OCI-LY3 (cell line): ENCODE results near the gene CLMN.

ENCODE experiments used
- H2AFZ ChIP-seq: fragments of 200-600, 300-600 bp; shearing (Covaris generic); 2 replicates; pipeline ENCODE4 v1.6.0; 2014; ENCODE audit warnings: antibody characterized with exemption, low read depth, low read length
- H3K27ac ChIP-seq: fragments of 200-600, 300-600 bp; sonication (generic); 2 replicates; pipeline ENCODE4 v1.5.1; 2014; ENCODE audit warnings: mild to moderate bottlenecking, low read length, moderate library complexity, mixed read lengths
- H3K27me3 ChIP-seq: fragments of 200-600, 300-600 bp; sonication (generic); 2 replicates; pipeline ENCODE4 v1.6.1; 2014; ENCODE audit warnings: low read depth, low read length, mixed read lengths
- H3K36me3 ChIP-seq: fragments of 200-600, 300-600 bp; sonication (generic); replicated peaks from 2 replicates; pipeline ENCODE3; 2014; ENCODE audit warnings: low read depth, low read length, mixed read lengths
- H3K4me1 ChIP-seq: fragments of 300-600, 200-600 bp; sonication (generic); 2 replicates; pipeline ENCODE4 v1.6.1; 2014; ENCODE audit warnings: low read length, mixed read lengths
- H3K4me2 ChIP-seq: fragments of 200-600, 300-600 bp; sonication (generic); 2 replicates; pipeline ENCODE4 v1.6.1; 2014; ENCODE audit warnings: low read length, mixed read lengths
- H3K4me3 ChIP-seq: fragments of 300-600, 200-600 bp; sonication (generic); 2 replicates; pipeline ENCODE4 v1.5.1; 2014; ENCODE audit warnings: antibody characterized with exemption, mild to moderate bottlenecking, low read length, moderate library complexity
- H3K79me2 ChIP-seq: fragments of 300-600, 200-600 bp; shearing (Covaris generic); 2 replicates; pipeline ENCODE4 v1.6.1; 2014; ENCODE audit warnings: mild to moderate bottlenecking, low read length, mixed read lengths
- H3K9ac ChIP-seq: fragments of 300-600, 200-600 bp; shearing (Covaris generic); 2 replicates; pipeline ENCODE4 v1.6.0; 2014; ENCODE audit warnings: mild to moderate bottlenecking, low read length, moderate library complexity
- H3K9me3 ChIP-seq: fragments of 200-600, 300-600 bp; shearing (Covaris generic); 2 replicates; pipeline ENCODE4 v1.6.1; 2014; ENCODE audit warnings: low read length, mixed read lengths; ENCODE audit not compliant: insufficient read depth
- H4K20me1 ChIP-seq: fragments of 200-600, 300-600 bp; sonication (generic); 2 replicates; pipeline ENCODE4 v1.6.1; 2016; ENCODE audit warnings: low read length, mixed read lengths; ENCODE audit not compliant: insufficient read depth
- CTCF ChIP-seq: fragments of 200-600, 300-600 bp; sonication (generic); IDR thresholded peaks from 2 replicates; pipeline ENCODE4 v1.5.1; 2014; ENCODE audit warnings: antibody characterized with exemption, low read length, low read depth
- EZH2phosphoT487 ChIP-seq: fragments of 200-600 bp; shearing (Covaris generic); IDR thresholded peaks from 2 replicates; pipeline ENCODE4 v1.6.1; 2018; ENCODE audit warnings: antibody characterized with exemption, mixed run types, low read depth

The CLMN gene

GRCh38 chr14:95313190-95313589 lies 6.5 kb downstream of the CLMN start:
- Histone ChIP-seq H3K4me3 (no peak overlapping the region), H3K9me3 (no peaks in the 10 kb centered on the region), H3K4me1 (peaks cover 25% of the 10 kb centered on the region), H3K4me2 (no peak overlapping the region), H2AFZ (no peak overlapping the region), H3K27me3 (peaks cover 45% of the 10 kb centered on the region), H3K9ac (no peak overlapping the region), H4K20me1 (peaks cover 24% of the 10 kb centered on the region), H3K36me3 (no peaks in the 10 kb centered on the region), H3K79me2 (no peaks in the 10 kb centered on the region), H3K27ac (no peak overlapping the region)
- TF ChIP-seq CTCF (no peak), EZH2phosphoT487 (no peak)

- Histone ChIP-seq H3K9ac (no peak overlapping the region), H3K4me3 (no peak overlapping the region), H3K4me1 (peaks cover 25% of the 10 kb centered on the region), H3K9me3 (no peaks in the 10 kb centered on the region), H3K79me2 (no peaks in the 10 kb centered on the region), H2AFZ (no peak overlapping the region), H3K27ac (no peak overlapping the region), H3K4me2 (no peak overlapping the region), H4K20me1 (peaks cover 19% of the 10 kb centered on the region), H3K36me3 (no peaks in the 10 kb centered on the region), H3K27me3 (peaks cover 38% of the 10 kb centered on the region)
- no peak for TF ChIP-seq EZH2phosphoT487
- no peak for TF ChIP-seq CTCF
These were observed 7.4 kb downstream of the CLMN start for GRCh38 chr14:95312311-95312710.

DNA sequence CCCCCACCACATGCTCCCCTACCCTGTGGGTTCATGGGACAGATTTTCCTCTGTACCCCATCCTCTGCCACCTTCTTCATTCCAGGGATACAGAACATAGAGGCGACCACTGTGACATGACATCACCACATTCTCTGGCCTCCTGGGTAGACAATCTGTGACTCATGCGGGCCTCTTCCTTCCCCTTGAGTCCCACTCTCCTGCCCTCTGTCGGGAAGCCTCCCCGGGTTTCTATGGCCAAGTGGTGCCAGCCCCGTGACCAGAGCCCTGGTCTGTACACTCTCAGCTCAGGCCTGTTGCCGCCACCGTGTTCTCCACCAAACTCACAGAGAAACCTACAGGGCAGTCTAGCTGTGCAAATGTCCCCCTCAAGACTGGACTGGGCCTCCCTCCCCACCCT lies 8.0 kb downstream of the CLMN start:
- Histone ChIP-seq H3K79me2 (no peaks in the 10 kb centered on the region), H3K4me2 (no peak overlapping the region), H3K27me3 (peaks cover 33% of the 10 kb centered on the region), H3K4me3 (no peak overlapping the region), H3K4me1 (peaks cover 25% of the 10 kb centered on the region), H2AFZ (no peak overlapping the region), H3K27ac (no peak overlapping the region), H3K36me3 (no peaks in the 10 kb centered on the region), H4K20me1 (peaks cover 13% of the 10 kb centered on the region), H3K9ac (no peak overlapping the region), H3K9me3 (no peaks in the 10 kb centered on the region)
- no peak for TF ChIP-seq CTCF
- no peak for TF ChIP-seq EZH2phosphoT487

GRCh38 chr14:95310635-95311380 lies 8.9 kb downstream of the CLMN start:
- Histone ChIP-seq H2AFZ (no peak overlapping the region), H3K4me2 (no peak overlapping the region), H4K20me1 (peaks cover 11% of the 10 kb centered on the region), H3K36me3 (no peaks in the 10 kb centered on the region), H3K9me3 (no peaks in the 10 kb centered on the region), H3K4me1 (peaks cover 25% of the 10 kb centered on the region), H3K4me3 (no peak overlapping the region), H3K27ac (no peak overlapping the region), H3K79me2 (no peaks in the 10 kb centered on the region), H3K9ac (no peak overlapping the region), H3K27me3 (peaks cover 25% of the 10 kb centered on the region)
- TF ChIP-seq EZH2phosphoT487 (no peak), CTCF (no peak)
